ENCODE results near the gene POPDC2.

- TF ChIP-seq, protein P1, sequence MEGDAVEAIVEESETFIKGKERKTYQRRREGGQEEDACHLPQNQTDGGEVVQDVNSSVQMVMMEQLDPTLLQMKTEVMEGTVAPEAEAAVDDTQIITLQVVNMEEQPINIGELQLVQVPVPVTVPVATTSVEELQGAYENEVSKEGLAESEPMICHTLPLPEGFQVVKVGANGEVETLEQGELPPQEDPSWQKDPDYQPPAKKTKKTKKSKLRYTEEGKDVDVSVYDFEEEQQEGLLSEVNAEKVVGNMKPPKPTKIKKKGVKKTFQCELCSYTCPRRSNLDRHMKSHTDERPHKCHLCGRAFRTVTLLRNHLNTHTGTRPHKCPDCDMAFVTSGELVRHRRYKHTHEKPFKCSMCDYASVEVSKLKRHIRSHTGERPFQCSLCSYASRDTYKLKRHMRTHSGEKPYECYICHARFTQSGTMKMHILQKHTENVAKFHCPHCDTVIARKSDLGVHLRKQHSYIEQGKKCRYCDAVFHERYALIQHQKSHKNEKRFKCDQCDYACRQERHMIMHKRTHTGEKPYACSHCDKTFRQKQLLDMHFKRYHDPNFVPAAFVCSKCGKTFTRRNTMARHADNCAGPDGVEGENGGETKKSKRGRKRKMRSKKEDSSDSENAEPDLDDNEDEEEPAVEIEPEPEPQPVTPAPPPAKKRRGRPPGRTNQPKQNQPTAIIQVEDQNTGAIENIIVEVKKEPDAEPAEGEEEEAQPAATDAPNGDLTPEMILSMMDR (IDR thresholded peaks at IDR 0.05): no peak
- TF ChIP-seq EZH2 (IDR thresholded peaks at IDR 0.05; ENCODE audit: borderline replicate concordance, insufficient read depth, low read depth, low read length, poor library complexity, severe bottlenecking): no peak
Measured at GRCh38 chr3:119616056-119616455, 44.3 kb downstream of the POPDC2 start.
